ENCODE measurements around the gene TLE5. TPM values are rescaled to one million over a fixed set of nuclear protein-coding genes. Genes with fewer than 3 reads are reported as not detected.
"Not testable (repeated sequence)": the region's sequence is repeated elsewhere in the genome, so short reads cannot be mapped to it uniquely, and the experiment has no call there.

Gene TLE5
- total and polyA plus RNA-seq, 2 experiments from 2014 or later = 487 to 612 TPM

- no peak overlapping the region for H3K4me3 ChIP-seq
- no peak overlapping the region for H3K27ac ChIP-seq
- peak in 1 of 2 donors; percentile 37 for DNase-seq (ENCODE audit: low read depth in 1 of 2, low spot score in 1 of 2)
- no peaks in the 10 kb centered on the region for H3K9me3 ChIP-seq (ENCODE audit: low read depth)
- no peaks in the 10 kb centered on the region for H3K27me3 ChIP-seq
- TF ChIP-seq CTCF (IDR thresholded peaks at IDR 0.05; ENCODE audit: low read depth, low read length) = no peak
- H3K4me1 ChIP-seq (ENCODE audit: low read depth) = peaks cover 4% of the 10 kb centered on the region
- peaks cover 11% of the 10 kb centered on the region for H3K36me3 ChIP-seq
Observed at GRCh38 chr19:3012621-3013262, 49.6 kb downstream of the TLE5 start.

GRCh38 chr19:3012059-3012458 is 50.2 kb downstream of the TLE5 start:
- not testable (repeated sequence) for H3K27ac ChIP-seq; H3K9me3 ChIP-seq (ENCODE audit: low read depth); DNase-seq (ENCODE audit: low read depth in 1 of 2, low spot score in 1 of 2); H3K4me3 ChIP-seq; H3K27me3 ChIP-seq; H3K4me1 ChIP-seq (ENCODE audit: low read depth)
- H3K36me3 ChIP-seq = peaks cover 16% of the 10 kb centered on the region

GRCh38 chr19:3010871-3011270 is 51.4 kb downstream of the TLE5 start:
- Histone ChIP-seq H3K27ac (no peak overlapping the region), H3K4me3 (no peak overlapping the region), H3K36me3 (peaks cover 18% of the 10 kb centered on the region), H3K9me3 (ENCODE audit: low read depth) (no peaks in the 10 kb centered on the region), H3K4me1 (ENCODE audit: low read depth) (peaks cover 4% of the 10 kb centered on the region), H3K27me3 (no peaks in the 10 kb centered on the region)
- DNase-seq (ENCODE audit: low read depth in 1 of 2, low spot score in 1 of 2) = no peak
- no peak for TF ChIP-seq CTCF (IDR thresholded peaks at IDR 0.05; ENCODE audit: low read depth, low read length)

GRCh38 chr19:3008994-3009393 is 53.3 kb downstream of the TLE5 start:
- peaks cover 4% of the 10 kb centered on the region for H3K4me1 ChIP-seq (ENCODE audit: low read depth)
- no peak for TF ChIP-seq CTCF (IDR thresholded peaks at IDR 0.05; ENCODE audit: low read depth, low read length)
- H3K4me3 ChIP-seq = no peak overlapping the region
- H3K36me3 ChIP-seq = peaks cover 18% of the 10 kb centered on the region
- H3K27me3 ChIP-seq = no peaks in the 10 kb centered on the region
- no peak overlapping the region for H3K27ac ChIP-seq
- no peak for DNase-seq (ENCODE audit: low read depth in 1 of 2, low spot score in 1 of 2)
- H3K9me3 ChIP-seq (ENCODE audit: low read depth) = no peaks in the 10 kb centered on the region

- Histone ChIP-seq H3K27me3 (no peaks in the 10 kb centered on the region), H3K4me3 (no peak overlapping the region), H3K9me3 (ENCODE audit: low read depth) (no peaks in the 10 kb centered on the region), H3K4me1 (ENCODE audit: low read depth) (no peaks in the 10 kb centered on the region), H3K27ac (no peak overlapping the region), H3K36me3 (peaks cover 18% of the 10 kb centered on the region)
- TF ChIP-seq CTCF (IDR thresholded peaks at IDR 0.05; ENCODE audit: low read depth, low read length) = no peak
- DNase-seq (ENCODE audit: low read depth in 1 of 2, low spot score in 1 of 2) = no peak
Observed at GRCh38 chr19:3007975-3008374, 54.3 kb downstream of the TLE5 start.

- Histone ChIP-seq H3K27me3 (no peaks in the 10 kb centered on the region), H3K36me3 (peaks cover 23% of the 10 kb centered on the region), H3K4me3 (no peak overlapping the region), H3K4me1 (ENCODE audit: low read depth) (no peaks in the 10 kb centered on the region), H3K9me3 (ENCODE audit: low read depth) (no peaks in the 10 kb centered on the region), H3K27ac (no peak overlapping the region)
- no peak for TF ChIP-seq CTCF (IDR thresholded peaks at IDR 0.05; ENCODE audit: low read depth, low read length)
- no peak for DNase-seq (ENCODE audit: low read depth in 1 of 2, low spot score in 1 of 2)
Observed at GRCh38 chr19:3006075-3006767, 56.1 kb downstream of the TLE5 start.
